OCI-LY1 (cell line): ENCODE measurements around the gene STEAP1B.

ENCODE experiments used
- H2AFZ ChIP-seq: fragments of 200-600 bp; sonication (generic), shearing (Covaris generic); 2 replicates; pipeline ENCODE4 v1.6.0; 2014; ENCODE audit warnings: antibody characterized with exemption, mild to moderate bottlenecking, low read length
- H3F3A ChIP-seq: fragments of 200-600 bp; sonication (generic), shearing (Covaris generic); 2 replicates; pipeline ENCODE4 v1.6.0; 2014; ENCODE audit warnings: mild to moderate bottlenecking, antibody characterized with exemption, low read length, moderate library complexity; ENCODE audit not compliant: insufficient read depth
- H3K27ac ChIP-seq: fragments of 200-600 bp; sonication (generic); 2 replicates; pipeline ENCODE4 v1.5.1; 2014; ENCODE audit warnings: low read length, mixed run types, mild to moderate bottlenecking, low read depth; ENCODE audit not compliant: poor library complexity, severe bottlenecking
- H3K27me3 ChIP-seq: fragments of 200-600 bp; sonication (generic); 2 replicates; pipeline ENCODE4 v1.6.0; 2014; ENCODE audit warnings: antibody characterized with exemption, mild to moderate bottlenecking, low read length, moderate library complexity; ENCODE audit not compliant: insufficient read depth
- H3K36me3 ChIP-seq: fragments of 200-600 bp; sonication (generic); 2 replicates; pipeline ENCODE4 v1.6.1; 2014; ENCODE audit warnings: mild to moderate bottlenecking, antibody characterized with exemption, low read length, moderate library complexity, mixed read lengths; ENCODE audit not compliant: insufficient read depth
- H3K4me1 ChIP-seq: fragments of 200-600 bp; sonication (generic); 2 replicates; pipeline ENCODE4 v1.5.1; 2014; ENCODE audit warnings: mild to moderate bottlenecking, low read length, moderate library complexity; ENCODE audit not compliant: insufficient read depth, severe bottlenecking
- H3K4me2 ChIP-seq: fragments of 200-600 bp; sonication (generic), shearing (Covaris generic); 2 replicates; pipeline ENCODE4 v1.6.1; 2014; ENCODE audit warnings: low read length
- H3K4me3 ChIP-seq: fragments of 200-600 bp; sonication (generic); 2 replicates; pipeline ENCODE4 v1.5.1; 2014; ENCODE audit warnings: low read length, low read depth, mild to moderate bottlenecking, mixed read lengths; ENCODE audit not compliant: poor library complexity, severe bottlenecking
- H3K79me2 ChIP-seq: fragments of 200-600 bp; shearing (Covaris generic); 2 replicates; pipeline ENCODE4 v1.6.1; 2016; ENCODE audit warnings: mixed run types, low read length, mixed read lengths; ENCODE audit not compliant: insufficient read depth
- H3K9ac ChIP-seq: fragments of 200-600 bp; sonication (generic), shearing (Covaris generic); 2 replicates; pipeline ENCODE4 v1.6.1; 2014; ENCODE audit warnings: mild to moderate bottlenecking, low read length, mixed read lengths
- H3K9me2 ChIP-seq: fragments of 200-600 bp; sonication (generic), shearing (Covaris generic); 2 replicates; pipeline ENCODE4 v1.6.1; 2014; ENCODE audit warnings: low read depth, mild to moderate bottlenecking, low read length, mixed read lengths
- H3K9me3 ChIP-seq: fragments of 200-600 bp; shearing (Covaris generic); 2 replicates; pipeline ENCODE4 v1.6.1; 2014; ENCODE audit warnings: low read length, mixed read lengths
- H4K20me1 ChIP-seq: fragments of 200-600 bp; sonication (generic), shearing (Covaris generic); 2 replicates; pipeline ENCODE4 v1.6.0; 2016; ENCODE audit warnings: mild to moderate bottlenecking, low read length; ENCODE audit not compliant: insufficient read depth
- CTCF ChIP-seq: fragments of 200-600 bp; sonication (generic), shearing (Covaris generic); IDR thresholded peaks from 2 replicates; pipeline ENCODE4 v1.5.1; 2017; ENCODE audit warnings: mild to moderate bottlenecking, antibody characterized with exemption, low read length, moderate library complexity, mixed read lengths
- EZH2 ChIP-seq: fragments of 200-600 bp; sonication (generic), shearing (Covaris generic); IDR thresholded peaks from 2 replicates; pipeline ENCODE4 v1.8.0; 2017; ENCODE audit warnings: borderline replicate concordance, mixed run types, mild to moderate bottlenecking, antibody characterized with exemption, low read length, moderate library complexity, mixed read lengths

STEAP1B gene

GRCh38 chr7:22470981-22471380 is 29.0 kb downstream of the STEAP1B start:
- no peaks in the 10 kb centered on the region for H3K4me1 ChIP-seq
- no peaks in the 10 kb centered on the region for H3F3A ChIP-seq
- no peaks in the 10 kb centered on the region; the same call in 1 of the 2 replicates for H3K36me3 ChIP-seq
- no peak overlapping the region for H2AFZ ChIP-seq
- TF ChIP-seq CTCF (no peak), EZH2 (no peak)
- H3K79me2 ChIP-seq = no peaks in the 10 kb centered on the region
- H4K20me1 ChIP-seq = no peaks in the 10 kb centered on the region
- peaks cover 7% of the 10 kb centered on the region for H3K9me3 ChIP-seq
- H3K27ac ChIP-seq = no peak overlapping the region
- H3K9me2 ChIP-seq = no peaks in the 10 kb centered on the region
- no peaks in the 10 kb centered on the region for H3K27me3 ChIP-seq
- no peak overlapping the region for H3K9ac ChIP-seq
- H3K4me3 ChIP-seq = no peak overlapping the region
- H3K4me2 ChIP-seq = no peak overlapping the region

GRCh38 chr7:22469371-22470143 is 30.4 kb downstream of the STEAP1B start:
- no peak overlapping the region for H2AFZ ChIP-seq
- H3K36me3 ChIP-seq = no peaks in the 10 kb centered on the region
- no peaks in the 10 kb centered on the region for H4K20me1 ChIP-seq
- H3K27ac ChIP-seq = no peak overlapping the region
- H3K4me3 ChIP-seq = no peak overlapping the region
- peaks cover 7% of the 10 kb centered on the region for H3K9me3 ChIP-seq
- no peaks in the 10 kb centered on the region for H3K9me2 ChIP-seq
- no peaks in the 10 kb centered on the region for H3K27me3 ChIP-seq
- no peaks in the 10 kb centered on the region for H3K4me1 ChIP-seq
- no peak overlapping the region for H3K9ac ChIP-seq
- no peaks in the 10 kb centered on the region for H3F3A ChIP-seq
- H3K79me2 ChIP-seq = no peaks in the 10 kb centered on the region
- TF ChIP-seq CTCF = no peak
- no peak for TF ChIP-seq EZH2
- no peak overlapping the region for H3K4me2 ChIP-seq

- H3K79me2 ChIP-seq = no peaks in the 10 kb centered on the region
- no peak overlapping the region for H2AFZ ChIP-seq
- peaks cover 7% of the 10 kb centered on the region for H3K9me3 ChIP-seq
- no peaks in the 10 kb centered on the region for H3K9me2 ChIP-seq
- no peak for TF ChIP-seq CTCF
- TF ChIP-seq EZH2 = no peak
- no peaks in the 10 kb centered on the region for H4K20me1 ChIP-seq
- H3K27ac ChIP-seq = no peak overlapping the region
- H3K4me1 ChIP-seq = no peaks in the 10 kb centered on the region
- no peak overlapping the region for H3K4me2 ChIP-seq
- no peak overlapping the region for H3K4me3 ChIP-seq
- no peaks in the 10 kb centered on the region for H3K36me3 ChIP-seq
- no peak overlapping the region for H3K9ac ChIP-seq
- no peaks in the 10 kb centered on the region for H3F3A ChIP-seq
- H3K27me3 ChIP-seq = no peaks in the 10 kb centered on the region
Measured at GRCh38 chr7:22468609-22469008, 31.4 kb downstream of the STEAP1B start.
